Measurements from ENCODE around the gene RASGRF1. TPM values are rescaled to one million over a fixed set of nuclear protein-coding genes. Genes with fewer than 3 reads are reported as not detected.
"Not testable (repeated sequence)": the region's sequence is repeated elsewhere in the genome, so short reads cannot be mapped to it uniquely, and the experiment has no call there.

RASGRF1 gene
- total RNA-seq, 1 experiment from 2014 or later, result 5.7 TPM

DNA sequence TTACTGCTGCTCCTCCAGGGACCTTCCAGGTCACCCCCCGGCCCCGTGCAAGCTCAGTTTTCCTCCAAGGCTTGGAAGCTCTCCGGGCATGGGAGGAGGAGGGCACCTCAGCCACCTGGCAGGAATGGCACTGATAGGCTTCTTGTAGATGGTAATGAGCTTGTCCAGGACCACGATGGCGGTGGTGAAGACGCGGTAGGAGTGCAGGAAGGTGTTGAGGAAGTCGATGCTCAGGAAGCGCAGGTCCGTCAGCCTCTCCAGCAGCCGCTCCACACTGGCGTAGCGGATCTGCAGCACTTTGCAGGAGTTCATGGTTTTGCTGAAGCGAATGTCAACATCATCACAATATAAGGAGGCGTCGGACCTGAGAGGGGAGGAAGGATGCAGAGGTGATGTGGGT is 84.5 kb downstream of the RASGRF1 start:
- no peak for DNase-seq (ENCODE audit: low read depth)

DNA sequence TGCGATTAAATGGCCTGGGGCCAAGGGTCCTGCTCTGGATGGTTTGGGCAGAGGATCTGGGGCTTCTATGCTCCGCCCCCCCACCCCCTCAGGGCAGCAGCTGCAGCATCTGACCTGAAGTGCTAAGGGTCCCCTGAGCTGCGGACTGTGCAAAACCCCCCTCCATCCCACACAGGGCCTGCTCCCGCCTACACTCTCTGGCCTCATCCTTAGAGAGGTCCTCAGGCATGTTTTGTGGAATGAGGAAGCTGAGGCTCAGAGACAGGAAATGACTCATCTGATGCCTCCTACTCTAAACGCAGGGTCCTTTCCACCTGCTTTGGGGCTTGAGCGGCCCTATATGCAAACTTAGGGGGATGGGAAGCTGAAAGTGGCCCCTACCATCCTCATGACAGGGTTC is 86.2 kb downstream of the RASGRF1 start:
- peak; percentile 88 for DNase-seq (ENCODE audit: low read depth)

DNA sequence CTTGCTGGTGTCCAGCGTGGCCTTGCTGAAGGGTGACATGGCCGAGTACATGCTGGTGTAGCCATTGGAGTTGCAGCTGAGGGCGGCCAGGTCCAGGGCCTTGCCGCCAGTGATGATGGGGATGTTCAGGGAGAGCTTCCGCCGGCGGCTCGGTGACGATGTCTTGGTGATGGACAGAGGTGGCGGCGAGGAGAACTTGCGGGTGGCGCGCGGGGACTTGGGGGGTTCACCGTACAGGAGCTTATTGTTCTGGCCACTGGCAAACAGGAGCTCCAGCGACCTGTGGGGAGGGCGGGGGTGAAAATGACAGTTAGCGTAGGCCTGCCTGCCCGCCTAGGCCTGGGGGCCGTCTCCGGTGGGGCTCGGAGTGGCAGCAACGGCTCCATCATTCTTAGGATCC is 86.7 kb downstream of the RASGRF1 start:
- no peak for DNase-seq (ENCODE audit: low read depth)

DNA sequence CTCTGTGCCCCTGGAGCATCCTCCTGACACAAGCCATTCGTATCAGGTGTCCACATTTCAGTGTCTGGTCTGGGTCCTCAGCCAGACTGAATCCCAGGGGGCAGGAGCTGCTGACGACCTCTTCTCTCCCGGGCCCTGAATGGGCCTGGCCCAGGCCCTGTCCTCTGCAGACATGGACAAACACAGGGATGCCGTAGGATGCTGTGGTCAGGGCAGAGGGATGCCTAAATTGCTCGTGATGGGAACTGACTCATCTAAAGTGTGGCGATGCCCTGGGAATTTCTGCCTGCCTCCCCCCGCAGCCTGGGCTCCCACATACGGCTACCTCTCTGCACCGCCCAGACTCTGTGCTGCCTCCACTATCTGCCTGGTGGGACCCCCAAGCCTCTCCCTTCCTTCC is 87.3 kb downstream of the RASGRF1 start:
- DNase-seq (ENCODE audit: low read depth), result peak; percentile 85

DNA sequence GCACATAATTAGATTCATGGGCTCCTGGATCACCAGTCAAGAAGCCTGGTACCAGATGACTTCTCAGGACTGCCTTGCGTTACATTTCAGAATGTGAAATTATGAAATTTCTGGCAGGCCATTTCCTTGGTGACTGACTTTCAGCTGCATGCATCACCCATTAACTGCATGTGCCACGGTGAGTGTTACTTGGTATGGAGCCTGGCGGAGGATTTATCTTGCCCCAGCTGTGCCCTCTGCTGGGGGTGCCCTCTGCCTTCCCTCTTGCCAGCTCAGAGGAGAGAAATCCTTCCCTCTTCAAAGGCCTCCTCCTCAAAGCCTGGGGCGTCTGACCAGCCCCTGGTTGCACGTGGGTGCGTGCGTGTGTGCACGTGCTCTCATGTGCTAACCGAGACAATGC is 88.0 kb downstream of the RASGRF1 start:
- peak; percentile 61 for DNase-seq (ENCODE audit: low read depth)

DNA sequence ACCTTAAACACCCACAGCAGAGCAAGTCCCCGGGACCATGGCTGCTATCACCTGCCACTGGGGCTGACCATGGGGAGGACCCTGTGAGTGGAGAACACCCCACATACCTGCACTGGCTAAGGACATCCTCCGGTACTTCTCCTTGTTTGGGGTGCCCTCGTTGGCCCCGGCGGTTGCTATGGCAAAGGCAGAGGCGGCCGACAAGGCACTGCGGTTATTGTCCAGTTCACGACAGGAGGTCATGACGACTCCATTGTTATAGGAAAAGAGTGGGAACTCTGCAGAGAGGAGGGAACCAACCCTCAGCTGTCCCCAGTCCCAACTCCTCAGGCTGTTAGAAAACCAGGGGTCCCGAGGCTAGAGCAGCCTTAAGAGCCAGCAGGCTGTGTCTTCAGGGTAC is 90.9 kb downstream of the RASGRF1 start:
- no peak for DNase-seq (ENCODE audit: low read depth)

DNA sequence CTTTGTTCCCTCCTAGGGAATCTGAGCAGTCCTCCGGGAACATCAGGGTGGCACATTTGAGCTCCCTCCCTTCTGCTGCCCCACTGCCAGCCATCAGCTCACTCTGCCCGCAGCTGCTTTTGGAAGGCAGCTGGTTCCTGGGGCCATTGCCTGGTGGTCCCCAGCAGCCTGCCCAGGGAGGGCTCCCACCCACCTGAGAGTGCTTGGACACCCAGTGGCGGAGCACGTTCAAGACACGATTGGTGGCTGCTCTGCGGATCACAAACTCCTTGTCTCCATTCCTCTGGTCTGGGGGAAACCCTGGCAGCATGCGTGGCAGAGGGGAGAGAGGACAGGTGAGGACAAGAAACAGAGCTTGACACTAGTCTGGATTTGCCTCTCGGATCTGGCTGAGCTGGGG is 92.1 kb downstream of the RASGRF1 start:
- no peak for DNase-seq (ENCODE audit: low read depth)

DNA sequence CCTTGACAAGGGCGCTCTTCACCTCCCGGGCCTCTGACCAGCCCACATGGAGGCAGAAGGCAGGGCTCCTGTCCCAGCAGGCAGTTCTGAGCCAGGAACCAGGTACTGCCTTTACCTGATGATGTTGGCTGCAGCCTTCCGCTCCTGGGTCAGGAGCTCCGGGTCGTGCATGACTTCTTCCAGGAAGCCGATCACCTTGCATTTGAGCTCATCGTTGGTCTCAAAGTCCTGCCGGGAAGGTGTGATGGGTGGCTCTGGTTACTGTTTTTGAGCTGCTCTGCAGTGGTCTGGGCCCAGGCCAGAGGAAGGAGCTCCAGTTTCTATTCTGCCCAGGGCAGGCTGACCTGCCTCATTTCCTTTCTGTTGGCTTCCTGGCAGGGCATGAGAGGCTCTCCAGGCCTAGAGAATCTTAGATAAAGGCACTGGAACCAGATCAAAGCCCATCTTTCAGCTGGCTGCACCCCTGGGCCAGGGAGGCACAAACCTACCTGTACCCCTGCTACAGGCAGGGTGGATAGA is 92.5 kb downstream of the RASGRF1 start:
- no peak for DNase-seq (ENCODE audit: low read depth)

DNA sequence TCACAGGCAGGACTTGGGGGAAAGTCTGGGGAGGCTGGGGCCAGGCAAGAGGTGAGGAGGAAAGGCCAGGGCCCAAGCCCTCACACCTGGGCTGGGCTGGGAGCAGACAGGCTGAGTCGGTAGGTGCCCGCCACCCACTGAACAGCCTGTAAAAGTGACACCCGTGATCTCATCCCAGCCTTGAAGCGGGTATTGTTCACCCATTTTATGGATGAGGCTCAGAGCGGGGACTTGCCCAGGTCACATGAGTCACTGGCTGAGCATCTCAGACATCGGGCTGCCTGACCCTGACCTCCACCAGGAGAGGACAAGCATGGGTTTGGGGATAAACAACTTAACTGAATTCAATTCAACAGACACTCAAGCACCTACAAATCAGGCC is 93.7 kb downstream of the RASGRF1 start:
- DNase-seq (ENCODE audit: low read depth), result no peak

DNA sequence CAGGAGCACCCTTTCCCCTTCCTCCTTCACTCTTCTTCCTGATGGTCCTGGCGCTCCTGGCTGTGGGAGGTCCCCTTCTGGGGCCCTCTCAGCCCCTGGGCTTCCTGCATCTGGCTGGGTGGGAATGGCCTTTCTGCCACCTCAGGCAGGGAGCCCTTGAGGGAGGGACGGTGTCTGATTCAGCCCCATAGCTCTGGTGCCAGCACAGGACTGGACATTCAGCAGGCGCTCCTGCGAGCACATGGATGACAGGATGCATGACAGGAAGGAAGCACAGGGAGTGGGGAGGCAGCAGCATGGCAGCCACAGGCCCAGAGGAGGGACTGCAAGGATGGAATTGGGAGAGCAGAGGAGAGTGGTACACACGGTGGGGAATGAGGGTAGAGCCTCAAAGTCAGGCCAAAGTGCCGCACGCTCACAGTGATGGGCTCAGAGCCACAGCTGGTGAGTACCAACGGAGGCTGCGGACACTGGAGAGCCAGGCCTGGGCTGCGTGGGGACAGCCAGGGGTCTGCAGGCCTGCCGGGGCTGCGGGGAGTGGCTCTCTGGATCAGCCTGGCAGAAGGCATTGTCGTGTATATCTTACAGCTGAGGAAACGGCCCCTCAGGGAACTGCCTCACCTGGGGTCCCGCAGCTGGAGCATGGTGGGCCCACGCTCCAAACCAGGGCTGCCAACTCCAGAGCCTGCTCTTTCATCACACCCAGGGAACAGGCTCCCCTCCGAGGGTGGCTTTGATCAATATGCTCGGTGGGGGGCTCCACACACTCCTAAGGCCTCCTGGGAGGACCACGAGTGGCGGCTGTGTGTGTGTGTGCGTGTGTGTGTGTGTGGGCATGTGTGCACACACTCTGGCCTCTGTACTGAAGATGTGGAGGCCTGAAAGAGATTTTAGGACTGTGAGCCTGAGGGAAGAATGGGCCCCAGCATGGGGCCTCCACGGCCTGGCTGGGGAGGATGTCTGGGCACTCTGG is 94.4 kb downstream of the RASGRF1 start:
- no peak for DNase-seq (ENCODE audit: low read depth)

DNA sequence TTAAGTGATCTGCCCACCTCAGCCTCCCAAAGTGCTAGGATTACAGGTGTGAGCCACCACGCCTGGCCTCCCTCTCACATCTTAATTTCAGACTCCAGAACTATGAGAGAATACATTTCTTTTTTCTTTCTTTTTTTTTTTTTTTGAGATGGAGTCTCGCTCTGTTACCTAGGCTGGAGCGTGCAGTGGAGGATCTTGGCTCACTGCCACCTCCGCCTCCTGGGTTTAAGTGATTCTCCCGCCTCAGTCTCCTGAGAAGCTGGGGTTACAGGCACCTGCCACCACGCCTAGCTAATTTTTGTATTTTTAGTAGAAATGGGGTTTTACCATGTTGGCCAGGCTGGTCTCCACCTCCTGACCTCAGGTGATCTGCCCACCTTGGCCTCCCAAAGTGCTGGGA is 95.4 kb downstream of the RASGRF1 start:
- not testable (repeated sequence) for DNase-seq (ENCODE audit: low read depth)

DNA sequence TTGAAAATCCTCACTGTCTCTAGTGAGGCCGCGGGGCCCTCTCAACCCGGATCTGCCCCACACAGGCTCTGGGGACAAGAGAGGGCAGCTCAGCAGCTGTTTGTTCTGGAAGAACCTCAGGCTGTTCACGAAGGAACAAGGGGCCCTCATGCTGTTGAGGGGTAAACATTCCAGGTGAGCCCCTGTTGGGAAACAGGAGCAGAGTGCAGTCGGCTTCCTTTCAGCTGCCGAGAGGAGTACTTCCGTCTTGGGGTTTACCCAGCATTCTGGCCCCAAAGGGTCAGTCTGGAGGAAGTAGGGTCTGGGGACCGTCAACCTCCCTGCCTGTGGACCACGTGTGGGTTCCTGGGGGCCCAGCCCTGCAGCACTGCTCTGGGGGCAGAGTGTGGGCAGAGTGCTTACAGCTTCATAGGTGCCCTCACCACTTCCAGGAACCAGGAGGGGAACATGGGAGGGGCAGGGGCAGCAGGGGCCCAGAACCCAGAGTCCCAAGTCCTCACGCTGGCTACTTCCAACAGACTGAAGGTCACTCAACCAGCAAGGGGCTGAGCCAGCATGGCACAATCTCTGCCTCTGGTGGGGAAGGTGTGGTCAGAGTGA is 96.5 kb downstream of the RASGRF1 start:
- DNase-seq (ENCODE audit: low read depth), result no peak

DNA sequence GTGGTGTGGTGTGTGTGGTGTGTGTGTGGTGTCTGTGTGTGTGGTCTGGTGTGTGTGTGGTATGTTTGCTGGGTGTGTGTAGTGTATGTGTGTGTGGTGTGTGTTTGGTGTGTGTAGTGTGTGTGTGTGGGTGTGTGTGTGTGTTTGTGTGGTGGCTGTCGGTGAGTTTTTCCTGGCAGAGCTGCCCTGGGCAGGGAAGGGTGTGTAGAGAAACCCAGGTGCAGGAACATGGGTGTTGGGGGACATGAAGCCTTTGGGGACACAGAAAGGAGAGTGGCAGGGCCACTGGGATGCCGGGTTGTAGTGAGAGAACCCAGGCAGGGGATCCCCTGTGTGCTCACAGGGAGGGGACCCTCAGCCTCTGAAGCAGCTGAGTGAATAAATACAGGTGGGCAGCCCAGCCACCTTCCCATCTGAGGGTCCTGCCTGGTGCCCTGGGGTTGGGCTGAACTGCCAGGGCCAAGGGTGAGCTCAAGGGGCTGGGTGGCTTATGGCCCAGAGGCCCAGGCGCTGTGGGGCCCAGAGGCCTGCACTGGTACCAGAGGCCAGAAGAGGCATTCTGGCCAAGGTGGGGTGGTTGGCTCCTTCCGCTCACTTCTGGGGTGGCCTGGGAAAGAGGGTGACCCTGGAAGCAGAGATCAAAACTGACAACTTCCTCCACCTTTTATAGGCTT is 97.2 kb downstream of the RASGRF1 start:
- DNase-seq (ENCODE audit: low read depth), result no peak

DNA sequence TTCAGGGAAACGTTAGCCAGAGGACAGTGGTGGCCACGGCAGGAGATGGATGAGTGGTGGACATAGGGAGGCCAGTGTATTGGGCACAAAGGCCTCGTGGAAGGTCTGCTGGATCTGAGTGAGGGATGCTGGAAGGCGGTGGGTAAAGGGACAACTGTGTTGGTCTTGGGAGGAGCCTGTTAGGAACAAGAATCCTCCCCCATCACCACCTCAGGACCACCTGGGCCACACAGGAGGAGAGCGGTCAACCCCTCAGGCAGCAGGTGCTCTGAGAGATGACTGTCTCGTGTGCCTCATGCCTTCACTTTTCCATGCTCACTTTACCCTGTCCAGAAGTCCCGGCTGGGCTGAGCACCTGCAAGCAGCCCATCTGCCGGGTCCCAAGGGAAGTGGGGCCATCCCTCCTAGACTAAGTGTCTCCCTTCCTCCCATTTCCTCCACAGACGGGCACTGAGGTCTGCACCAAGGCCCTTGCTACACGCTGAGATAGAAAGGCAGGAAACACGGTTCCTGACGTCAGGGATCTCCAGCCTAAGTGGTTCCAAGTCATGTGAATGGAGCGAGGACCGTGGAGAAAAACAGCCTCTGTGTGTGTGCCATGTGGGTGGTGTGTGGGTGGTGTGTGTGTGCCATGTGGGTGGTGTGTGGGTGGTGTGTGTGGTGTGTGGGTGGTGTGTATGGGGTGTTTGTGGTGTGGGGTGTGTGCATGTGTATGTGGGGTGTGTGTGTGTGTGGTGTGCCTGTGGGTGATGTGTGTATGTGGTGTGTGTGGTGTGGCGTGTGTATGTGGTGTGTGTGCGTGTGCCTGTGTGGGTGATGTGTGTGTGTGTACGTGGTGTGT is 97.9 kb downstream of the RASGRF1 start:
- no peak for DNase-seq (ENCODE audit: low read depth)

DNA sequence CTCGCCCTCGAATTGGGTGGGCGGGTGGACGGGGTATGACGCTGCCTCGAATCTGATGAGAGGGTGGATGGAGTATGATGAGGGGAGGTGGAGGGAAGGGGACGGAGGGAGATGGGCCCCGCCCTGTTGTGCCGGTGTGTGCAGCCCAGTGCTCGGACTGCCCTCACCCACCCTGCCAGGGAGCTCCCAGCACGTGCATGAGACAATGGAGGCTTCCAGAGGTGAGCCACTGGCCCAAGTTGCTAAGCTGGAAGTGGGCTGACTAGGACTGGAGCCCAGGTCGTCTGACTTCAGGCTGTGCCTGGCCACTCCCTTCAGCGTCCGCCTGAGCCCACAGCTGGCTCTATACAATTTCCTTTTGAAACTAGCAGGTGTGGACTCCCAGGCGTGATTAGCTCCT is 98.7 kb downstream of the RASGRF1 start:
- DNase-seq (ENCODE audit: low read depth), result no peak

DNA sequence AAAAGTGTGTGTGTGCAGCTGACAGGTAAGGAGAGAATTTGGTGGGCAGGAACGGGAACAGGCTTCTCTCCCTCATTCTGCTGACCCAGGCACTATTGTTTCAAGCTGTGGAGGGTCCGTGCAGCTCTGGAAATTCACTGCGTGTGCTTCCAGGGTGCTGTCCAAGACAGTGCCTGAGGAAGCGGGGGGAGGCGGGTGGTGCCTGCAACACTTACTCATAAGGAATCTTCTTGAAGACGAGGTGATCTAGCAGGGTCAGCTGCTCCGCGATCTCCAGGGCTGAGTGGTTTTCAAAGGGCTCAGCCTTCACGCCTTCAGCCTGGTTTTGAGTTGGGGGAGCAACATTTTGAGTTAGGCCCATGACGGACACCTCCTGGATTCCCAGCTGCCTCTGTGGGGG is 99.1 kb downstream of the RASGRF1 start:
- DNase-seq (ENCODE audit: low read depth), result no peak

DNA sequence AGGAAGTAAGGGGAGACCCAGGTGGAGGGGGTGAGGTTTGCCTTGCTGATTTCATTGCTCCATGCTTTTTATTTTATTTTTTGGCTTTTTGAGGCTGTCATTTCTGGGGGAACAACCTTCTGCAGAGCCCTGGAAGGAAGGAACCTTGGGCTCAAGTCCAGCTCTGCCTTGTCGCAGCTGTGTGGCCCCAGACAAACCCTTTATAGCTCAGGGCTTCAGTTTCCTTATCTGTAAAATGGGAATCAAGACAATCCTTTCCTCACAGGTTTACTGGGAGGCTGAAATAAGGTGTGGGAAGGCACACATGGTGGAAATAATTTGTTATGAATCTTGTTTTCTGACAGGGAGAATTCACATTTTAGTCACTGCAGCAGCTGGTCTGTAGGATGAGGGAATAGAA is 100.3 kb downstream of the RASGRF1 start:
- no peak for DNase-seq (ENCODE audit: low read depth)

DNA sequence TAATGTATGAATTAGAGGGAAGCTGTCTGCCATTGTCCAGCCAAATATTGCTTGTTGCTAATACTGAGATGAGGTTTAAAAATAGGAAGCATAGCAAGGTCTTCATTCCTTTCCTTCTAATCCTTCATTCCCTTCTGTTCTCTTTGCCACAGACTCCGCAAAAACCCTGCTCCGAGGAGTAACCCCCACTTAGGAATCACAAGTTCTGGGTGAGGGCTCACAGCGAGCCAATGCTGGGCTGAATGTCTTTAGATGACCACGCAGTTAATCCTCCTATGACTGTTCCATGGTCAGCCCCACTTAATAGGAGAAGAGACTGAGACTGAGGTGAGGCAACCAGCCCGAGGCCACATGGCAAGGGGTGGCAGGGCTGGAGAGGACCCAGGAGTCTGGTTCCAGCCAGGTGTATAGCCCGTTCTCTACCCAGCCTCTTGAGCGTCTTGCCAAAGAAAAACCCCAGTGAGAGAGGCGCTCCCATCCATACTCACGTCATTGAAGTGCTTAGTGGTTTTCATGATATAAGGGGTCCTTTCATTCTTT is 100.8 kb downstream of the RASGRF1 start:
- peak; percentile 53 for DNase-seq (ENCODE audit: low read depth)

DNA sequence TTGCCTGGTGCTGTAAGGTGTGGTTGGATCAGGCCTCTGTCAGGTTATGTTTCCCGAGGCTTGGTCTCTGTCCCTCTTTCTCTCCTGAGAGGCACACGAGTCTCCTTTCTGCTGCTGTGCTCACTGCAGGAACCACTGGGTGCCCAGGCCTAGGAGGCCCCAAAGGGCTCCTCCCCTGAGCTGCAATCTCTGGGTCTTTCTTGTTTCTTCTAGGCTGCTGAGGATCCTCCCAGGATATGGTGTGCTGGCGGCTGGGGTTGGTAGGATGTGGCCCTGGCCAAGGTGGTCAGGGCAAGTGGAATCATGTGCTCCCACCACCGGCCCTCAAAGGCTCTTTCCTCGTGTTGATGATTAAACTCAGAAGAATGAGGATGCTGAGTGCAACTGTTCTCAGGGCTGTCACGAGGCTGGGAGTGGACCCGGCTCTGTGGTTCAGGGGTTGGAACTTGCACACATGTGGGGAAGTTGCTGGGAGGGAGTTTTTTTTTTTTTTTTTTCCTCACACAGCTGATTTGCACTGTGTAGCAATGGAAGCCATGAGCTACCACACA is 102.1 kb downstream of the RASGRF1 start:
- DNase-seq (ENCODE audit: low read depth), result peak; percentile 100

DNA sequence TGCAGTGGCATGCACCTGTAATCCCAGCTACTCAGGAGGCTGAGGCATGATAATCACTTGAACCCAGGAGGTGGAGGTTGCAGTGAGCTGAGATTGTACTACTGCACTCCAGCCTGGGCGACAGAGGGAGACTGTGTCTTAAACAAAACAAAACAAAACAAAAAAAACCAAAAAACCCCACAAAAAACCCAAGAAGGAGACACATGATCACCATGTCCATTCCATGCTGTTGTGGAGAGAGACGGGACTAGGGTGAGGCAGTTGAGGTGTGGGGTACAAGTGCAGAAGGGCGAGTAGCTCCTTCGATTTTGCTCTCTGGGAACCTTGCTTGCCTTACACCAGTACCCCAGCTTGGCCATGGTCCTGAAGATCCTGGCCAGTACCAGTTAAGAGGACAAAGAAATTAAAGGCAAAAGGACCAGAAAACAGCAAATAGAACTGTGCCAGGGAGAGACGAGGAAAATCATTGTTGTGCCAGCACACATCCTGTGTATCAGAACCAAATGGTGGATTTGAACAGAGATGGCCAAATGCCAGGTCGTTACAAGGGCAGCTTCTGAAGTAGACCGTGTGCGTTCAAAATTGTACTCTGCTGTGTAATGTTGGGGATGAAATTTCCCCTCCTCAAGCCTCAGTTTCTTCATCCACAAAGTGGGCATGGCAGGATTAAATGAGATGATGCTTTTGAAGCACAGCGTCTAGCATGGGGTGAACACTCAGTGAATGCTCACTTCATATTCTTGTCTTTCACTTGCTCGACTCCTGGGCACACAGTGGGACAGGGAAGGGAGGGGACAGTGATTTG is 102.8 kb downstream of the RASGRF1 start:
- no peak for DNase-seq (ENCODE audit: low read depth)
